Liver (tissue), 9 donors: ENCODE results near the gene ABCA4. TPM values are rescaled to one million over a fixed set of nuclear protein-coding genes. Genes with fewer than 3 reads are reported as not detected.

ENCODE experiments used
- DNase-seq: peaks from one replicate; pipeline ENCODE4 v3.0.0-alpha.2; 2017; ENCODE audit warnings: low spot score
- H3K27ac ChIP-seq, 2 donors: one replicate each; pipeline ENCODE4 v1.7.0; 2013; ENCODE audit warnings: inconsistent platforms in 2 of 2, low read length in 2 of 2, control low read depth in 1 of 2, low read depth in 1 of 2, mild to moderate bottlenecking in 1 of 2
- H3K27me3 ChIP-seq, 4 donors: one replicate each; pipeline versions ENCODE4 v1.6.1 to v1.7.0; 2013; ENCODE audit warnings: low read length in 3 of 4, inconsistent platforms in 1 of 4, mild to moderate bottlenecking in 1 of 4, moderate library complexity in 1 of 4; ENCODE audit not compliant: control insufficient read depth in 4 of 4, insufficient read depth in 4 of 4
- H3K36me3 ChIP-seq, 4 donors: one replicate each; pipeline versions ENCODE4 v1.6.1 to v1.7.0; 2013; ENCODE audit warnings: low read length in 3 of 4, mild to moderate bottlenecking in 3 of 4, low read depth in 1 of 4, moderate library complexity in 1 of 4; ENCODE audit not compliant: control insufficient read depth in 4 of 4, insufficient read depth in 3 of 4
- H3K4me1 ChIP-seq, 4 donors: one replicate each; pipeline versions ENCODE4 v1.6.1 to v1.7.0; 2013; ENCODE audit warnings: low read length in 3 of 4, mild to moderate bottlenecking in 3 of 4, moderate library complexity in 1 of 4; ENCODE audit not compliant: control insufficient read depth in 4 of 4, insufficient read depth in 4 of 4
- H3K4me3 ChIP-seq, 3 donors: one replicate each; pipeline versions ENCODE4 v1.6.1 to v1.7.0; 2013; ENCODE audit warnings: low read length in 3 of 3, control low read depth in 1 of 3, low read depth in 1 of 3, mild to moderate bottlenecking in 1 of 3
- H3K9ac ChIP-seq, 2 donors: one replicate each; pipeline ENCODE4 v1.7.0; 2013; ENCODE audit warnings: low read length in 2 of 2, mild to moderate bottlenecking in 2 of 2, moderate library complexity in 2 of 2, control low read depth in 1 of 2, low read depth in 1 of 2
- H3K9me3 ChIP-seq, 4 donors: one replicate each; pipeline versions ENCODE4 v1.6.1 to v1.7.0; 2013; ENCODE audit warnings: low read length in 3 of 4; ENCODE audit not compliant: control insufficient read depth in 4 of 4
- EGR1 ChIP-seq, 2 donors: IDR thresholded peaks; 2 replicates each; pipeline ENCODE4 v1.6.1; 2016 to 2018; ENCODE audit warnings: antibody characterized with exemption in 2 of 2, low read depth in 2 of 2
- FOXA1 ChIP-seq: IDR thresholded peaks from 2 replicates; pipeline ENCODE4 v1.6.1; 2016; ENCODE audit warnings: antibody characterized with exemption
- FOXA2 ChIP-seq: IDR thresholded peaks from 2 replicates; pipeline ENCODE4 v1.6.1; 2016; ENCODE audit warnings: antibody characterized with exemption
- GABPA ChIP-seq, 2 donors: IDR thresholded peaks in 1 of 2; conservative IDR thresholded peaks in 1 of 2; 2 replicates each; pipeline ENCODE4 v1.6.1; 2016; ENCODE audit warnings: antibody characterized with exemption in 2 of 2, mild to moderate bottlenecking in 1 of 2, moderate library complexity in 1 of 2
- HNF4A ChIP-seq, 2 donors: conservative IDR thresholded peaks; 2 replicates each; pipeline ENCODE4 v1.6.1; 2016; ENCODE audit warnings: antibody characterized with exemption in 2 of 2, mild to moderate bottlenecking in 2 of 2
- HNF4G ChIP-seq: IDR thresholded peaks from 2 replicates; pipeline ENCODE4 v1.6.1; 2016; ENCODE audit warnings: antibody characterized with exemption
- JUND ChIP-seq, 2 donors: IDR thresholded peaks; 2 replicates each; pipeline ENCODE4 v1.6.1; 2016; ENCODE audit warnings: antibody characterized with exemption in 2 of 2
- NR2F2 ChIP-seq: IDR thresholded peaks from 2 replicates; pipeline ENCODE4 v1.6.1; 2016; ENCODE audit warnings: antibody characterized with exemption
- RAD21 ChIP-seq, 2 donors: IDR thresholded peaks; 2 replicates each; pipeline ENCODE4 v1.6.1; 2016; ENCODE audit warnings: antibody characterized with exemption in 2 of 2, mild to moderate bottlenecking in 2 of 2
- RXRA ChIP-seq, 2 donors: IDR thresholded peaks; 2 replicates each; pipeline ENCODE4 v1.6.1; 2017 to 2018; ENCODE audit warnings: antibody characterized with exemption in 2 of 2, mild to moderate bottlenecking in 1 of 2
- TAF1 ChIP-seq: conservative IDR thresholded peaks from 2 replicates; pipeline ENCODE4 v1.6.1; 2016; ENCODE audit warnings: antibody characterized with exemption, mild to moderate bottlenecking
- YY1 ChIP-seq: IDR thresholded peaks from 2 replicates; pipeline ENCODE4 v1.6.1; 2016; ENCODE audit warnings: antibody characterized with exemption, mild to moderate bottlenecking
- WGBS: extraction: QIAGEN DNeasy Blood & Tissue Kit; methylation state at CpG from one replicate; pipeline ENCODE4 v1.1.7; 2013; 5-methylcytosine and 5-hydroxymethylcytosine counted together
- polyA plus RNA-seq, 2 donors: library from polyadenylated mRNA; stranded (reverse) in 1 of 2; unstranded in 1 of 2; fragments of 200-250 nt in 1 of 2; fragments of >200 nt in 1 of 2; fragmentation: Nextera tagmentation in 1 of 2; extraction: Ambion mirVana in 1 of 2; gene quantifications; one replicate each; pipeline versions ENCODE4 v1.2.1 to v1.2.3, GENCODE V29; 2013 to 2015
- total RNA-seq, 2 donors: library from RNA; depleted of rRNA; stranded (reverse); fragments of >200 nt; gene quantifications; one replicate each; pipeline ENCODE4 v1.2.3, GENCODE V29; 2014
- TF ChIP-seq, protein P1 (sequence below): IDR thresholded peaks from 2 replicates; pipeline ENCODE4 v1.6.1; 2016; ENCODE audit warnings: antibody characterized with exemption
- TF ChIP-seq, protein P2 (sequence below): IDR thresholded peaks from 2 replicates; pipeline ENCODE4 v1.6.1; 2016; ENCODE audit warnings: antibody characterized with exemption
- TF ChIP-seq, protein P3 (sequence below): IDR thresholded peaks from 2 replicates; pipeline ENCODE4 v1.6.1; 2016; ENCODE audit warnings: antibody characterized with exemption, mild to moderate bottlenecking
- TF ChIP-seq, protein P4 (sequence below): IDR thresholded peaks from 2 replicates; pipeline ENCODE4 v1.6.1; 2016; ENCODE audit warnings: antibody characterized with exemption
- TF ChIP-seq, protein P5 (sequence below): fragments of 150-350 bp; IDR thresholded peaks from 2 replicates; pipeline ENCODE4 v1.5.1; 2017; ENCODE audit warnings: improper control_type of control experiment, low read depth, low read length; ENCODE audit not compliant: missing input control
- donor health status: healthy.
- donor health status: healthy.
- donor health status: healthy.
- donor health status: healthy.
- donor health status: healthy.

Gene ABCA4
- total and polyA plus RNA-seq, 4 donors, result 0.19 to 1.5 (median 0.38) TPM

DNA sequence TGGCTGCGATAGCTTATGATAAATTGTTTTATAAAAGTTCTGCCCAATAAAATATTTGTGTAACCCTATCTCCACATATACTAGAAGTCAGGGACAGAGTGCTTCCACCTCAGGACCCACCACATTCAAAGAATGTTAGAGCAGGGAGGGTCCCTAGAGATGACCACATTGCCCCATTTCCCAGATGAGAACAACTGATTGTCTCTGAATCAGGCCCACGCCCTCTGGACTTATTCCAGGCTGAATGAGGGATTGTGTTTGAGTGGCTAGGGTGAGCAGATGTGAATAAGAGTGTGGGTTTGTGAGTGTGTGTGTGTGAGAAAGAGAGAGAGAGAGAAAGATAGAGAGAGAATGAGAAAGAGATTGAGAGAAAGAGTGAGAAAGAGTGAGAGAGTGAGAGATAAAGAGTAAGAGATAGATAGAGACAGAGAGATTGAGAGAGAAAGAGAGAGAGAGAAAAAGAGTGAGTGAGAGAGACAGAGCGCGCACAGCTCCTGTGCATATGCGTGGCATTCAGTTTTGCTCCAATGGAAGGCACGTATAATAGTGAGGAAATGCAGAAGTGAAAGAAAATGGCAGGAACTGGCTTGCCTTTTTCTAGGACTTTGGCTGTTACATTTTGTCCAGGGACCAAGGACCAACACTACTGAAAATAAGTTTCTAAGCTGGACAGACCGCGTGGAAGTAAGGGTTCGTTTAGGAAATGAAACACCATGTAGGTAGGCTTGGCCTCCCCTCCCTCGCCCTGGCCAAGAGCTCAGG, 94.1 kb downstream of the ABCA4 start:
- H3K36me3 ChIP-seq, result peaks cover 0 to 1% (median 0%) of the 10 kb centered on the region in 4 donors
- H3K4me1 ChIP-seq, result peaks cover 0 to 3% (median 0%) of the 10 kb centered on the region in 4 donors
- H3K27ac ChIP-seq, result no peak overlapping the region
- 92% methylated on average over 10 of the region's 10 CpGs for WGBS
- H3K27me3 ChIP-seq, result no peaks in the 10 kb centered on the region
- H3K4me3 ChIP-seq, result no peak overlapping the region
- H3K9me3 ChIP-seq, result no peaks in the 10 kb centered on the region
- no peak for DNase-seq
- TF ChIP-seq JUND (IDR thresholded peaks at IDR 0.05) (no peak), EGR1 (IDR thresholded peaks at IDR 0.05; ENCODE audit: low read depth in 2 of 2) (no peak), HNF4G (no peak), FOXA2 (no peak), NR2F2 (no peak), FOXA1 (no peak), RXRA (IDR thresholded peaks at IDR 0.05) (no peak), RAD21 (IDR thresholded peaks at IDR 0.05) (no peak), YY1 (no peak), HNF4A (conservative IDR thresholded peaks at IDR 0.05) (no peak), GABPA (IDR thresholded peaks at IDR 0.05 in 1 of 2, conservative IDR thresholded peaks at IDR 0.05 in 1 of 2) (no peak), TAF1 (no peak)
- TF ChIP-seq, protein P1, sequence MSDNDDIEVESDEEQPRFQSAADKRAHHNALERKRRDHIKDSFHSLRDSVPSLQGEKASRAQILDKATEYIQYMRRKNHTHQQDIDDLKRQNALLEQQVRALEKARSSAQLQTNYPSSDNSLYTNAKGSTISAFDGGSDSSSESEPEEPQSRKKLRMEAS, result no peak
- TF ChIP-seq, protein P2, sequence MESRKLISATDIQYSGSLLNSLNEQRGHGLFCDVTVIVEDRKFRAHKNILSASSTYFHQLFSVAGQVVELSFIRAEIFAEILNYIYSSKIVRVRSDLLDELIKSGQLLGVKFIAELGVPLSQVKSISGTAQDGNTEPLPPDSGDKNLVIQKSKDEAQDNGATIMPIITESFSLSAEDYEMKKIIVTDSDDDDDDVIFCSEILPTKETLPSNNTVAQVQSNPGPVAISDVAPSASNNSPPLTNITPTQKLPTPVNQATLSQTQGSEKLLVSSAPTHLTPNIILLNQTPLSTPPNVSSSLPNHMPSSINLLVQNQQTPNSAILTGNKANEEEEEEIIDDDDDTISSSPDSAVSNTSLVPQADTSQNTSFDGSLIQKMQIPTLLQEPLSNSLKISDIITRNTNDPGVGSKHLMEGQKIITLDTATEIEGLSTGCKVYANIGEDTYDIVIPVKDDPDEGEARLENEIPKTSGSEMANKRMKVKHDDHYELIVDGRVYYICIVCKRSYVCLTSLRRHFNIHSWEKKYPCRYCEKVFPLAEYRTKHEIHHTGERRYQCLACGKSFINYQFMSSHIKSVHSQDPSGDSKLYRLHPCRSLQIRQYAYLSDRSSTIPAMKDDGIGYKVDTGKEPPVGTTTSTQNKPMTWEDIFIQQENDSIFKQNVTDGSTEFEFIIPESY, result no peak
- TF ChIP-seq, protein P3, sequence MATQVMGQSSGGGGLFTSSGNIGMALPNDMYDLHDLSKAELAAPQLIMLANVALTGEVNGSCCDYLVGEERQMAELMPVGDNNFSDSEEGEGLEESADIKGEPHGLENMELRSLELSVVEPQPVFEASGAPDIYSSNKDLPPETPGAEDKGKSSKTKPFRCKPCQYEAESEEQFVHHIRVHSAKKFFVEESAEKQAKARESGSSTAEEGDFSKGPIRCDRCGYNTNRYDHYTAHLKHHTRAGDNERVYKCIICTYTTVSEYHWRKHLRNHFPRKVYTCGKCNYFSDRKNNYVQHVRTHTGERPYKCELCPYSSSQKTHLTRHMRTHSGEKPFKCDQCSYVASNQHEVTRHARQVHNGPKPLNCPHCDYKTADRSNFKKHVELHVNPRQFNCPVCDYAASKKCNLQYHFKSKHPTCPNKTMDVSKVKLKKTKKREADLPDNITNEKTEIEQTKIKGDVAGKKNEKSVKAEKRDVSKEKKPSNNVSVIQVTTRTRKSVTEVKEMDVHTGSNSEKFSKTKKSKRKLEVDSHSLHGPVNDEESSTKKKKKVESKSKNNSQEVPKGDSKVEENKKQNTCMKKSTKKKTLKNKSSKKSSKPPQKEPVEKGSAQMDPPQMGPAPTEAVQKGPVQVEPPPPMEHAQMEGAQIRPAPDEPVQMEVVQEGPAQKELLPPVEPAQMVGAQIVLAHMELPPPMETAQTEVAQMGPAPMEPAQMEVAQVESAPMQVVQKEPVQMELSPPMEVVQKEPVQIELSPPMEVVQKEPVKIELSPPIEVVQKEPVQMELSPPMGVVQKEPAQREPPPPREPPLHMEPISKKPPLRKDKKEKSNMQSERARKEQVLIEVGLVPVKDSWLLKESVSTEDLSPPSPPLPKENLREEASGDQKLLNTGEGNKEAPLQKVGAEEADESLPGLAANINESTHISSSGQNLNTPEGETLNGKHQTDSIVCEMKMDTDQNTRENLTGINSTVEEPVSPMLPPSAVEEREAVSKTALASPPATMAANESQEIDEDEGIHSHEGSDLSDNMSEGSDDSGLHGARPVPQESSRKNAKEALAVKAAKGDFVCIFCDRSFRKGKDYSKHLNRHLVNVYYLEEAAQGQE, result no peak
- TF ChIP-seq, protein P4, sequence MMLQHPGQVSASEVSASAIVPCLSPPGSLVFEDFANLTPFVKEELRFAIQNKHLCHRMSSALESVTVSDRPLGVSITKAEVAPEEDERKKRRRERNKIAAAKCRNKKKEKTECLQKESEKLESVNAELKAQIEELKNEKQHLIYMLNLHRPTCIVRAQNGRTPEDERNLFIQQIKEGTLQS, result no peak
- TF ChIP-seq, protein P5, sequence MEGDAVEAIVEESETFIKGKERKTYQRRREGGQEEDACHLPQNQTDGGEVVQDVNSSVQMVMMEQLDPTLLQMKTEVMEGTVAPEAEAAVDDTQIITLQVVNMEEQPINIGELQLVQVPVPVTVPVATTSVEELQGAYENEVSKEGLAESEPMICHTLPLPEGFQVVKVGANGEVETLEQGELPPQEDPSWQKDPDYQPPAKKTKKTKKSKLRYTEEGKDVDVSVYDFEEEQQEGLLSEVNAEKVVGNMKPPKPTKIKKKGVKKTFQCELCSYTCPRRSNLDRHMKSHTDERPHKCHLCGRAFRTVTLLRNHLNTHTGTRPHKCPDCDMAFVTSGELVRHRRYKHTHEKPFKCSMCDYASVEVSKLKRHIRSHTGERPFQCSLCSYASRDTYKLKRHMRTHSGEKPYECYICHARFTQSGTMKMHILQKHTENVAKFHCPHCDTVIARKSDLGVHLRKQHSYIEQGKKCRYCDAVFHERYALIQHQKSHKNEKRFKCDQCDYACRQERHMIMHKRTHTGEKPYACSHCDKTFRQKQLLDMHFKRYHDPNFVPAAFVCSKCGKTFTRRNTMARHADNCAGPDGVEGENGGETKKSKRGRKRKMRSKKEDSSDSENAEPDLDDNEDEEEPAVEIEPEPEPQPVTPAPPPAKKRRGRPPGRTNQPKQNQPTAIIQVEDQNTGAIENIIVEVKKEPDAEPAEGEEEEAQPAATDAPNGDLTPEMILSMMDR, result no peak
- no peak overlapping the region for H3K9ac ChIP-seq
